CMK (cell line): Measurements from ENCODE around the gene CHTOP.
"Not testable (repeated sequence)": the region's sequence is repeated elsewhere in the genome, so short reads cannot be mapped to it uniquely, and the experiment has no call there.

ENCODE experiments used
- DNase-seq: peaks from one replicate; pipeline ENCODE4 v3.0.0-alpha.2; 2010; ENCODE audit warnings: low read depth

CHTOP gene

GRCh38 chr1:153631047-153632022 is 2.5 kb upstream of the CHTOP start:
- no peak for DNase-seq

GRCh38 chr1:153633161-153633753 is 609 bp upstream of the CHTOP start:
- no peak for DNase-seq

- no peak for DNase-seq
These were observed 2.0 kb downstream of the CHTOP start for GRCh38 chr1:153635872-153636271.

GRCh38 chr1:153636312-153636711 is 2.4 kb downstream of the CHTOP start:
- no peak for DNase-seq

- no peak for DNase-seq
These were observed 4.4 kb downstream of the CHTOP start for GRCh38 chr1:153638261-153638660.

- no peak for DNase-seq
These were observed 5.4 kb downstream of the CHTOP start for GRCh38 chr1:153639280-153639679.

GRCh38 chr1:153640213-153640612 is 6.3 kb downstream of the CHTOP start:
- DNase-seq: not testable (repeated sequence)

- DNase-seq: no peak
These were observed 7.0 kb downstream of the CHTOP start for GRCh38 chr1:153640861-153641260.

GRCh38 chr1:153642161-153642560 is 8.3 kb downstream of the CHTOP start:
- no peak for DNase-seq

- DNase-seq: no peak
These were observed 9.2 kb downstream of the CHTOP start for GRCh38 chr1:153643100-153643499.

GRCh38 chr1:153643816-153644215 is 9.9 kb downstream of the CHTOP start:
- DNase-seq: no peak

- no peak for DNase-seq
These were observed 12.9 kb downstream of the CHTOP start for GRCh38 chr1:153646672-153647345.

- no peak for DNase-seq
These were observed 13.5 kb downstream of the CHTOP start for GRCh38 chr1:153647346-153647714.

- DNase-seq: no peak
These were observed 14.3 kb downstream of the CHTOP start for GRCh38 chr1:153648000-153648643.

- DNase-seq: no peak
These were observed 15.4 kb downstream of the CHTOP start for GRCh38 chr1:153649137-153649862.

- no peak for DNase-seq
These were observed 16.0 kb downstream of the CHTOP start for GRCh38 chr1:153649863-153650235.

- no peak for DNase-seq
These were observed 17.9 kb downstream of the CHTOP start for GRCh38 chr1:153651771-153652170.

GRCh38 chr1:153652805-153653500 is 19.1 kb downstream of the CHTOP start:
- DNase-seq: no peak

GRCh38 chr1:153655333-153655732 is 21.5 kb downstream of the CHTOP start:
- no peak for DNase-seq

GRCh38 chr1:153658400-153659174 is 24.7 kb downstream of the CHTOP start, which contains the start of gene SNAPIN:
Gene SNAPIN, plus strand, starts transcription at chr1:153658703. Its CDS starts 41 bp downstream, at chr1:153658744.
- DNase-seq: peak; percentile 58
